DOHH2 (cell line): ENCODE data around the gene CACNG7.

Experiments used
- EZH2phosphoT487 ChIP-seq: fragments of 200-600 bp; sonication (generic); IDR thresholded peaks from 2 replicates; pipeline ENCODE4 v1.6.1; 2017; ENCODE audit warnings: borderline replicate concordance, mild to moderate bottlenecking, antibody characterized with exemption, low read length, moderate library complexity, mixed read lengths
- TF ChIP-seq, protein P1 (sequence below): fragments of 200-600 bp; sonication (generic); IDR thresholded peaks from one replicate; pipeline ENCODE4 v1.5.1; 2014; ENCODE audit warnings: antibody characterized with exemption, mild to moderate bottlenecking, low read depth, low read length; ENCODE audit not compliant: poor library complexity, severe bottlenecking

DNA sequence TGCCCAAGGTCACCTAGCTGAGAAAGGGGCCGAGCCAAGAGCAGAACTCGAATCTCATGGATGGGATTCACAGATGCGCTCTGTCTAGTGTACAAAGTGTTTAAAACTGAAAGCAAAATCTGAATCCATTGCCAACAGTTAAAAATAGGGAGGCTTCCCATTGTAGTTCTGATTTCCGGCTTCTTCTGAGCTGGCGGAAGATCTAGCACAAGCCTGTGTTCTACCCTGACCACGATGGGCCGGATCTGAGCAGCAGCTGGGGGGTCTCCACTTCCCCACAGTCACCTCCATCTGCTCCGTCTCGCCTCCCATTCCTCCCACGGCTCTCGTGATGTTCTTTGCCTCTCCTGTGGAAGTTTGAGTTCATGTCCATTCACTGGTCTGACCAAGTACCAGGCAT lies 56.0 kb downstream of the CACNG7 start:
- TF ChIP-seq, protein P1, sequence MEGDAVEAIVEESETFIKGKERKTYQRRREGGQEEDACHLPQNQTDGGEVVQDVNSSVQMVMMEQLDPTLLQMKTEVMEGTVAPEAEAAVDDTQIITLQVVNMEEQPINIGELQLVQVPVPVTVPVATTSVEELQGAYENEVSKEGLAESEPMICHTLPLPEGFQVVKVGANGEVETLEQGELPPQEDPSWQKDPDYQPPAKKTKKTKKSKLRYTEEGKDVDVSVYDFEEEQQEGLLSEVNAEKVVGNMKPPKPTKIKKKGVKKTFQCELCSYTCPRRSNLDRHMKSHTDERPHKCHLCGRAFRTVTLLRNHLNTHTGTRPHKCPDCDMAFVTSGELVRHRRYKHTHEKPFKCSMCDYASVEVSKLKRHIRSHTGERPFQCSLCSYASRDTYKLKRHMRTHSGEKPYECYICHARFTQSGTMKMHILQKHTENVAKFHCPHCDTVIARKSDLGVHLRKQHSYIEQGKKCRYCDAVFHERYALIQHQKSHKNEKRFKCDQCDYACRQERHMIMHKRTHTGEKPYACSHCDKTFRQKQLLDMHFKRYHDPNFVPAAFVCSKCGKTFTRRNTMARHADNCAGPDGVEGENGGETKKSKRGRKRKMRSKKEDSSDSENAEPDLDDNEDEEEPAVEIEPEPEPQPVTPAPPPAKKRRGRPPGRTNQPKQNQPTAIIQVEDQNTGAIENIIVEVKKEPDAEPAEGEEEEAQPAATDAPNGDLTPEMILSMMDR, result no peak
- no peak for TF ChIP-seq EZH2phosphoT487
